GM10847 (cell line): ENCODE data around the gene SOX5.

Experiments
- POLR2A ChIP-seq: IDR thresholded peaks from 2 replicates; pipeline ENCODE4 v1.6.1; 2011; ENCODE audit not compliant: insufficient read length; ENCODE audit errors: extremely low read depth

SOX5 gene

DNA sequence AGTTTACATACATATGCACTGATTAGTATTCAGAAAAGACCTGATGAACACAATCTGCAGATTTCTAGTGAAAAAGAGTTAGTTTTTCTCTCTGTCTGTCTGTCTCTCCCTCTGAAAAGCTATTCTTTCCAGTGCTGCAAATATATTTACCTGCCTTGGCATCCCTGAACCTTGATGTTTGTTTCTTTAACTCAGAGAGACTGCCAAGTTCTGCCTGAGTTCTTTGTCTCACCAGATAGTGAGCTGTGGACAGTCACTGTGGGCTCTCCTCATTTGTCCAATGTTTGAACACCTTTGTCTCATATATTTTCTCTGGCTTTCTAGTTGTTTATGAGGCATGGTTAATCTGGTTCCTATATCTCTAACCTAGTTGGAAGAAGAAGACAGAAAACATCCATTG is 250.4 kb downstream of the SOX5 start:
- no peak for TF ChIP-seq POLR2A

DNA sequence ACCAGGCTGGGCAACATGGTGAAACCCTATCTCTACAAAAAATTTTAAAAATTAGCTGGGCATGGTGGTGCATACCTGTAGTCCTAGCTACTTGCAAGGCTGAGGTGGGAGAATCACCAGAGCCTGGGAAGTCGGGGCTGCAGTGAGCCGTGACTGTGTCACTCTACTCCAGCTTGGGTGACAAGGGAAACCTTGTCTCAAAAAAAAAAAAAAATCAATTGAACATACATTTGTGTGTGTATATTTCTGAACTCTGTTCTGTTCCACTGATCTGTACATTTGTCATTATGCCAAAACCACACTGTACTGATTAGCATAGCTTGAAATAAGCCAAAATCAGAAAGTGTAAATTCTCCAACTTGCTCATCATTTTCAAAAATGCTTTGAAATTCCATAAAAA is 254.6 kb downstream of the SOX5 start:
- no peak for TF ChIP-seq POLR2A

DNA sequence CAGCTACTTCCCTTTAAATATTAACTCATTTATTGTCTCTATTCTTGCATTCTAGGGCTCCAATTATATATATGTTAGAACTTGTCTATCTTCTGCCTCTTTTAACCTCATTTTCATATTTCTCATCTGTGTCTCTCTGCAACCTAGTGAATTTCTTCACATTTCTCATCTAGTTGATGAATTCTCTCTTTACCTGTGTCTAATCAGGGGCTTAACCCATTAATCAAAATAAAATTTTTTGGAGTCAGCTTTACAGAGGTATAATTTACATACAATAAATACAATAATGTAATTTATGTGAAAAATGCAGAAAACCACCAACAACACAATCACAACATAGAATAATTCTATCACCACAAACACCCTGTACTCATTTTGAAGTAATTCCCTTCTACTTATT is 255.2 kb downstream of the SOX5 start:
- TF ChIP-seq POLR2A, result no peak

DNA sequence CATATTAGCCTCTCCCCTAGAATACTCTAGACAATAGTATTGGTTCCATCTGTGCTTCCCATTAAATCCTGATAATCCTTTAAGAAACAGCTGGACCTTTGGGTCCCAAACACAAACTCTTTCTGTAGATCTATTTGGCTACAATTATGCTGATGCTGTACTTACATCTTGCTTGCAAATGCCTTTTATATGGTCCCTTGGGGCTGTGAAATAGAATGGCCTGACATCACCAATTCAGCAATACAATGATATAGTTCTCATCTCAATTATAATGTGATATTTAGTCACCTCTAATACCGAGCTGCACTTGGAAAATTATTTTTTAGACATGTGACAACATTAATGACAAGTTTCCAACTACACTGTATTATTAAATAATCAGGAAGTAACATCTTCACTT is 261.5 kb downstream of the SOX5 start:
- TF ChIP-seq POLR2A, result no peak

DNA sequence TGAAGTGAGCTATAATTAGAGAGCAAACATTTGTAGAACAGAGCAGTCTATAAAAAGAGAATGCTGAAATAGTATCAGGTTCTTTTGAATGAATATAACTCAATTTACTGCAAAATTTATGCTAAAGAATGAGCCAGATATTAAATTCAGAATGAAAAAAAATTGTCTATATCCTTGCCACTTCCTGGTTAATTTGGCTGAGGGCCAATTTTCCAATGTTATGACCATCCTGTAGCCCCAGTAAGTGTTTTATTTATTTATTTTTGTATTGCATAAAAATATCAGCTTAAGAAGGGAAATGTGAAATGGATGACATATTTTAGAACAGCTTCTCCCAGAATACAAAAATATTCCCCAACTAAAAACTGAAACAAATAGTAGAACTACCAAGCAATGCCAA is 263.4 kb downstream of the SOX5 start:
- no peak for TF ChIP-seq POLR2A

DNA sequence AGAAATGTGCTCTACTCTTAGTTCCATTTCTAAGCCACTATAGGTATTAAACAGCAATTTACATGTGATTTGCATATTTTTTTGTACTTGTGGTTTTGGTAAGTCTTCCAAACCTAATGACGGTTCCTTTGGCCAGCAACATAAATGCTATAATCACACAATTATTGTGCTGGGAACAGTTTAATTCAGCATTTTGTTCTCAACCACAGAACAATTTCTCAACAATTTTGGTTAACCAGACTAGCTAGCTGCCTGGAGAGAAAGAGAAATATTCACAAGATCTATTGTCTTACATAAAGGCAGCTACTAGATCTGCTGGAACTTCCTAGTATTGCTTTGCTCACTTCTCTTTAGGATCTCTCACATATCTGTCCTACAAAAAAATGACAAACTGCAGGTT is 265.3 kb downstream of the SOX5 start:
- TF ChIP-seq POLR2A, result no peak

DNA sequence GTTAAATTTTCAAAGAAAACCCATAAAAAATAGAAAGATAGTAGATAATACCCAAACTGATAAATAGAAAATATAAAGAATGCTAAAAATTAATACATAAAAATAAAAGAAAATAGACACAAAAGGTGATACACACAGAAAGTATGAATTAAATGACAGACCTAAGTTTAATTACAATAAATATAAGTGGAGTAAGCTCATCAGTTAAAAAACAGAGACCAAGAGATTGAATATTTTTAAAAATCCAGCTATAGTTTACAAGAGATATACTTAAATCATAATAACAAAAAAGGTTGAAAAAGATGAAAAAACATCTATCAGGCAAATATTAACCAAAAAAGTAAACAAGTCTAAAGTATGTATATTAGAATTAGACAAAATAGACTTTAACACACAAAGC is 268.2 kb downstream of the SOX5 start:
- TF ChIP-seq POLR2A, result no peak

DNA sequence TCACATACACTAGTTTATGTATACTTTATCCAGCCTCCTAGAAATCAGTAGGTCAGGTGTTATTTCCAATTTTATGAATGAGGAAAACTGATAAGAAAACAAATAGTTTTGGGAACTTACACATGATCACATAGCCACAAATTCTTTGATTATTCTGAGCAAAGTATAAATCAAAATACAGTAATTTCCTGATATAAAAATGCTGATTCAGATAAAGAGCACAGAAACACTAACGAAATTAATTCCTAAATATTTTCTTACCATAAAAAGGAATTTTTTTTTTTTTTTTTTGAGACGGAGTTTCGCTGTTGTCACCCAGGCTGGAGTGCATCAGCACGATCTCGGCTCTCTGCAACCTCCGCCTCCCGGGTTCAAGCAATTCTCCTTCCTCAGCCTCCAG is 275.4 kb downstream of the SOX5 start:
- TF ChIP-seq POLR2A, result no peak

DNA sequence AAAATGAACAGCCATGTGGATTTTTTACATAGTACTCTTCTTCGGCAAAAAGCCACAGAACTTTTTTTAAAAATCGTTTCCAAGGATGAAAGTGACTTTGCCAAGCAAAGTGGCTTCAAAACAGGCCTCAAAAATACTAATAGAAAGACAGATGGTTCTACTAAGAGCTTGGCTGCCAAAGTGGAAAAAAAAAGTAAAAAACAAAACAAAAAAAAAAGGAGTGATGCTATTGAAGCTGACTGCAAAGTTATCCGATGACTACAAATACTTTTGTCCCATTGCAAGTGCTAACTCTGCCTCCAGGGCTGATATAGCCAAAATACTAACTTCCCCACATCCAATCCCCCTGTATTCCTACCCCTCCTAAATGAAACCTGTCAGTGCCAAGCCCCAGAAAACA is 277.6 kb downstream of the SOX5 start:
- no peak for TF ChIP-seq POLR2A

DNA sequence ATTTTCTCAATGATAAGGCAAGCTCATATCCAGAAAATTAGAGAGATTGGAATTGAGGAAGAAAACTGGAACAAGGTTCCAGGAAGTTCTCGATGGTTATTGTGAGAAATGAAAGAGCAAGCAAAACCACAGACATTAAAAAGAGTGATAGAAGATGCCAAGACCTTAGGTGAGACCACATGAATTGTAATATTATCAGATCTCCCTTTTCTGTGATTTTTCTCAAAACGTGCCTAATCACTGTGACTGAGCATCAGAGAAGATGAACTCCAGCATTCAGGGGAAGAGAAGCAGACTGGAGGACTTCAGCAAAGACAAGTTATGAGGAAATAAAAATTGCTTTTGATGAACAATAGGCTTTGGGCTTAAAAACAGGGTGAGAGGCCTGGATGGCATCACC is 278.8 kb downstream of the SOX5 start:
- no peak for TF ChIP-seq POLR2A

DNA sequence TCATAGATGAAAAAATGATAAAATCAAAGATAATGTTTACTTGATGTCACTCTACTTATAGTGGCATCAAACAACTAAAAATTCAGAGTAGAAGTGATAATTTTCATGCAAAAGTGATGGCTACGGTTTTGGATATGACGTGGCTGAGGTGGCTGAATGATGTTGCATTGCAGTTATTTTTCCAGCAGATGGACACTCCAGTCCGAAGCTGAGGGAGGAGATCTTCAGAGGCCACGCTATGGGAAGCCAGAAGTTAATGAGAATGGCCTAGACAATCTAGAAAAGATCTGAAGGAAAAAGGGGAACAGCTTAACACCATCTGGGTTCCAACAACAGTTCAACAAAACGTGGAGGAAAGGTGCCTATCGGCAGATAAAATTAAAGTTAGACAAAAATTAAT is 279.8 kb downstream of the SOX5 start:
- TF ChIP-seq POLR2A, result no peak

DNA sequence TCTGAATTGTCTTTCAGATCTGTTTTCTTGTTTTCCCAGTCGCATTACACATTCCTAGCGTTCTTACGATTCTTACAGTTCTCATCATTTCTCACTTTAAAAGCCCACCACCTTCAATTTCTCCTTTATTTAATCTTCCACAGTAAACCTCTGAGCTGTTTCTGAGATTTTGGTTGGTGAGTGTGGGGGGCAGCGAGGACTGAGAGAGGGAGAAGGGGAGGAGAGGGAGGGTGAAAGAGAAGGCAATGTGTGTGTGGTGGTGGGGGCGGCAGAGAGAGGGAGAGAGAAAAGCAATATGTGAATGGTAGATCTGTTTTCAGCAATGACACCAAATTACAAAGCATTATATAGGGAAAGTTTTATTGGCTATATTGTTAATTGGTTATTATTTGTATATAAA is 282.6 kb downstream of the SOX5 start:
- TF ChIP-seq POLR2A, result no peak

DNA sequence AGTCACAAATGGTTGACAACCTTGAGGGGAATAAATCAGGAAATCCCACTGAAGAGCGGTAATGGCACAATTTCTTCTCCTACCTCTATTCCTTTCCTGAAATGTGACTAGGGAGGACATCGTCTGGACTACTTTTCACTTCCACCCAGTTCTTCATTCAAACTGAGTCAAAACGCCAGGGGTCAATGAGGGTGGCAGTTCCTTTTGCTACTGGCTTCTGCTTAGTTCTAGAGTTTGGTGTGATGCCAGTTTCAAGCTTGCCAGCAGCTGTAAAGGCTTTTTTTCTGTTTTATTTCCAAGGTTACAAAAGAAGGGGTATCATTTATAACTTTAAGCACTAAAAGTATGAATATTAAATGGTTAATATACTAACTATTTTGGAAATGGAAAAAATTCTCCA is 286.5 kb downstream of the SOX5 start:
- TF ChIP-seq POLR2A, result no peak

DNA sequence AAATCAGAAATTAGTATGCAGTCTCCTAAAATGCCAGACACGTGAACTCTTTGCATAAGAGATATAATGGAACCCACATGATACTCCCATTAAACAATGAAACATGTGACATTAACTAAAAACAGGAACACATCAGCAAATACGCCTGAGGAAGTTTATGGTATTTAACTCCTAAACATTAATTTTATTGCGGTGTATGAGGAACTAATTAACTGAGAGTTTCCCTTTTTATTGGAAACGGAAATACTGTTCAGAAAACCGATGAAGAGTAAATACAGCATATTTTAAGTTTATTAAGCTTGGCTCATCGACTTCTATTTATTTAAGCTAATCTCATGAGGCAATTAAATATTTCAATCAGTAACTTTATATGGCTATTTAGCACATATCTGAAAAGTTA is 290.3 kb downstream of the SOX5 start:
- TF ChIP-seq POLR2A, result no peak

DNA sequence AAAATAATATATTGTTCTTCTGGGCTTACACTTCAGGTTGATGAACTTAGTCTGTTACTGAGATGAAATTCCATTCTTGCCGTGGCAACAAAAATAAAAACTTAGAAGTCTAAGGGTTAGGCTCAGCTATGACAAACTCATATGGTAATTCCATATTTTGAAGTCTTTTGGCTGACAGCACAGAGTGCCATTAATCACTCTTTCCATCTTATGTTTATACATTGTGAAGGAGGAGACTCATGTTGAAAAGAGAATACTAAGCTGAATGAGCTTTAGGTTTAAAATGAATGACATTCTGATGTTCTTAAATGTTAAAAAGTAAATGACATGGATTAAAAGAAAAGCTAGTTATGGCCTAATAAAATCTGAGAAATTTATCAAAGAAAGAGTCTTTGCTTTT is 291.9 kb downstream of the SOX5 start:
- no peak for TF ChIP-seq POLR2A

DNA sequence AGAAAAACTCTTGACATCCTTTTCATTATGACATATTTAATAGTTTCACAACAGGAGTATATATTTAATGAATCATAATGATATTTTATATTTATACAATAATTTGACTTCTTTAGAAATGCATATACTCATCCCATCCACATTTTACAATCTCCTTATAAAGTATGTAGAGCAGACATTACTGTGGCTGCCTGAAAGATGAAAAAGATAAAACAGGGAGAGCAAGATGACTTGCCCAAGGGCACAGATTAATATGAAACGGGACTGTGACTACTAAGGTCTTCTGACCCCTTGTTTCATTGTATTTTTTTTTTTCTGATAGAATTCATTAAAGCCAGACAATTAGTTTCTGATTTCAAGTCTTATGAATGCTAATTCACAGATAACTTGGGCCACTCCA is 293.6 kb downstream of the SOX5 start:
- TF ChIP-seq POLR2A, result no peak

DNA sequence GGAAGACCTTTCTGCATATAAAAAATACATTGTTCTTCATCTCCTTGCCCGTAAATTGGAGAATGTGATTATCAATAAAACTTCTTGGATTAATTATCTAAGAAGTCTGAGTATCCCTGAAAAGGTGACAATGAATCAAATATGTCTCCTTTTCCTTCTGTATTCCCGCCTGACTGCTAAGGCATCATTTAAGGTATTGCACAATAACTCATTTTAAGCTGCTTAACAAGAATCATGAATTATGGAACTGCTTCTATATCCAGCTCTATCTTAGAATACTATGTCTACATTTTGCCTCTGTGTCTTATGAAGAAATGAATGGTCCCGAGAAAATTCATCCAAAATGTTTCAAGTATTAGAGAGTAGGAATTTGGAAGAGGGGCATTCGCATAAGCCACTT is 294.4 kb downstream of the SOX5 start:
- TF ChIP-seq POLR2A, result no peak

DNA sequence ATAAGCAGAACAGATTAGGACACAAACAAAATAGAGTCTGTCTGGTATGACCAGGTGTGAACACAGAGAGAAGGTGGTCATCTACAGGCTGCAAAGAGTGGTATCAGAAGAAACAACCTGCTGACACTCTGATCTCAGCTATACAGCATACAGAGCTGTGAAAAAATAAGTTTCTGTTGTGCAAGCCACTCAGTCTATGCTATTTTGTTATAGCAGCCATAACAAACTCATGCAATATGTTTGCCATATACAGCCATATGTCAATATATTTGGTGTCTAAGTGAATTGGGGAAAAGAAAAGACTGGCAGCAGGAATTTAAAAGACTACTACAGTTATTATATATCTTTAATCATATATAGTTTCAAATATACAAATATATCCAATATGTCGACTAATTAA is 300.9 kb downstream of the SOX5 start:
- TF ChIP-seq POLR2A, result no peak
